C4-2B (cell line): ENCODE measurements around the gene CHD1L.
A peak's percentile ranks its signal among the peaks of the same experiment; 100 is the strongest.
"Not testable (repeated sequence)": the region's sequence is repeated elsewhere in the genome, so short reads cannot be mapped to it uniquely, and the experiment has no call there.

Experiments
- H3K27ac ChIP-seq: fragments of 450-650 bp; 2 replicates; pipeline ENCODE4 v1.5.1; 2017
- CTCF ChIP-seq: fragments of 450-650 bp; conservative IDR thresholded peaks from 2 replicates; pipeline ENCODE4 v1.5.1; 2017; ENCODE audit warnings: mild to moderate bottlenecking
- ZFX ChIP-seq: fragments of 450-650 bp; IDR thresholded peaks from 2 replicates; pipeline ENCODE4 v1.6.1; 2017

Gene CHD1L

GRCh38 chr1:147236448-147236847, 6.0 kb upstream of the CHD1L start:
- H3K27ac ChIP-seq = peak overlapping the region; percentile 89
- TF ChIP-seq ZFX (no peak), CTCF (no peak)

GRCh38 chr1:147236959-147237791, 5.3 kb upstream of the CHD1L start:
- H3K27ac ChIP-seq = peak overlapping the region; percentile 89
- no peak for TF ChIP-seq ZFX
- TF ChIP-seq CTCF = no peak

- no peak for TF ChIP-seq CTCF
- no peak for TF ChIP-seq ZFX
- H3K27ac ChIP-seq = peak overlapping the region; percentile 30; the same call in 1 of the 2 replicates
Observed at GRCh38 chr1:147238053-147238902, 4.2 kb upstream of the CHD1L start.

GRCh38 chr1:147238925-147239820, 3.3 kb upstream of the CHD1L start:
- TF ChIP-seq CTCF = no peak
- TF ChIP-seq ZFX = no peak
- H3K27ac ChIP-seq = peak overlapping the region; percentile 30; the same call in 1 of the 2 replicates

- H3K27ac ChIP-seq = not testable (repeated sequence)
Observed at GRCh38 chr1:147240131-147240721, 2.3 kb upstream of the CHD1L start.

GRCh38 chr1:147241934-147242448, 493 bp upstream of the CHD1L start:
- H3K27ac ChIP-seq = peak overlapping the region; percentile 93
- TF ChIP-seq ZFX = no peak
- TF ChIP-seq CTCF = no peak

GRCh38 chr1:147243228-147243685, 773 bp downstream of the CHD1L start:
- no peak for TF ChIP-seq ZFX
- TF ChIP-seq CTCF = peak; percentile 18; the same call in 1 of the 2 replicates
- H3K27ac ChIP-seq = peak overlapping the region; percentile 93
